Osteoblast (primary cell): ENCODE measurements around the gene WDR88. TPM values are rescaled to one million over a fixed set of nuclear protein-coding genes. Genes with fewer than 3 reads are reported as not detected.
A peak's percentile ranks its signal among the peaks of the same experiment; 100 is the strongest.
"Not testable (repeated sequence)": the region's sequence is repeated elsewhere in the genome, so short reads cannot be mapped to it uniquely, and the experiment has no call there.

Source experiments
- DNase-seq: peaks from one replicate; pipeline ENCODE4 v3.0.0; 2011; ENCODE audit warnings: low spot score, mixed read lengths; ENCODE audit not compliant: insufficient read length; ENCODE audit errors: missing footprints
- H2AFZ ChIP-seq: 2 replicates; pipeline ENCODE4 v1.6.0; 2011; ENCODE audit warnings: mild to moderate bottlenecking, low read length
- H3K27ac ChIP-seq: 2 replicates; pipeline ENCODE4 v1.5.1; 2011; ENCODE audit warnings: mild to moderate bottlenecking, low read depth, low read length, moderate library complexity
- H3K27me3 ChIP-seq: 2 replicates; pipeline ENCODE4 v1.6.0; 2012; ENCODE audit warnings: mild to moderate bottlenecking, control low read depth, inconsistent platforms, low read length, moderate library complexity; ENCODE audit not compliant: insufficient read depth
- H3K36me3 ChIP-seq: 2 replicates; pipeline ENCODE4 v1.5.1; 2011; ENCODE audit warnings: mild to moderate bottlenecking, low read length, control low read depth, moderate library complexity; ENCODE audit not compliant: insufficient read depth
- H3K4me1 ChIP-seq: 2 replicates; pipeline ENCODE4 v1.5.1; 2011; ENCODE audit warnings: mild to moderate bottlenecking, low read length, control low read depth, moderate library complexity; ENCODE audit not compliant: insufficient read depth
- H3K4me2 ChIP-seq: 2 replicates; pipeline ENCODE4 v1.6.0; 2011; ENCODE audit warnings: mild to moderate bottlenecking, low read length; ENCODE audit not compliant: insufficient read depth
- H3K4me3 ChIP-seq: fragments of 200-600 bp; sonication (generic); 3 replicates; pipeline ENCODE4 v1.5.1; 2012; ENCODE audit warnings: mild to moderate bottlenecking, low read length, inconsistent platforms; ENCODE audit not compliant: insufficient read depth
- H3K79me2 ChIP-seq: 2 replicates; pipeline ENCODE4 v1.6.0; 2012; ENCODE audit warnings: mild to moderate bottlenecking, low read length, control low read depth, inconsistent platforms; ENCODE audit not compliant: insufficient read depth
- H3K9me3 ChIP-seq: 2 replicates; pipeline ENCODE4 v1.5.1; 2011; ENCODE audit warnings: low read depth, low read length, control low read depth
- H4K20me1 ChIP-seq: 2 replicates; pipeline ENCODE4 v1.6.0; 2012; ENCODE audit warnings: mild to moderate bottlenecking, low read length, control low read depth; ENCODE audit not compliant: insufficient read depth
- total RNA-seq: library from RNA; depleted of rRNA; stranded (reverse); fragments of >200 nt; gene quantifications from 2 replicates; pipeline ENCODE4 v1.2.3, GENCODE V29; 2012
- TF ChIP-seq, protein P1 (sequence below): IDR thresholded peaks from 2 replicates; pipeline ENCODE4 v1.5.1; 2011; ENCODE audit warnings: mild to moderate bottlenecking, low read depth, low read length, moderate library complexity; ENCODE audit errors: extremely low read depth

WDR88 gene
- total RNA-seq, 1 donor, result not detected

DNA sequence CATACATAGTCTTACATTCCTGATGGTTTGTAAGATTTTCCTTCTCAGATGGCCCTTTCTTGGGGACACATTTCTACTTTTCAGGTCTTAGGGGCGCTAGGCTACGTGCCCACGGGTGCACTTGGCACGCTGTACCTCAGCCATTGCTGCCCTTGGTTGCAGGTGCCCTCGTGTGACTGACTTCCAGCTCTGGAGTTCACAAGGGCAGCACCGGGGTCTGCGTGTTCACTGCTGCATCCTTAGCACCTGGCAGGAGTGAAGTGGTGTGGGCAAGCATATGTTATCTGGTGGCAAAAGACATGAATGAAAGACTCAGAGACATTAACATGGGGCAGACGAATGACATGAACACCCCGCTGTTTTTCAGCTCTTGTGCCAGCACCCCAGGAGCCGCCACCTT lies 13.3 kb upstream of the WDR88 start:
- H3K36me3 ChIP-seq, result peaks cover 33% of the 10 kb centered on the region
- TF ChIP-seq, protein P1, sequence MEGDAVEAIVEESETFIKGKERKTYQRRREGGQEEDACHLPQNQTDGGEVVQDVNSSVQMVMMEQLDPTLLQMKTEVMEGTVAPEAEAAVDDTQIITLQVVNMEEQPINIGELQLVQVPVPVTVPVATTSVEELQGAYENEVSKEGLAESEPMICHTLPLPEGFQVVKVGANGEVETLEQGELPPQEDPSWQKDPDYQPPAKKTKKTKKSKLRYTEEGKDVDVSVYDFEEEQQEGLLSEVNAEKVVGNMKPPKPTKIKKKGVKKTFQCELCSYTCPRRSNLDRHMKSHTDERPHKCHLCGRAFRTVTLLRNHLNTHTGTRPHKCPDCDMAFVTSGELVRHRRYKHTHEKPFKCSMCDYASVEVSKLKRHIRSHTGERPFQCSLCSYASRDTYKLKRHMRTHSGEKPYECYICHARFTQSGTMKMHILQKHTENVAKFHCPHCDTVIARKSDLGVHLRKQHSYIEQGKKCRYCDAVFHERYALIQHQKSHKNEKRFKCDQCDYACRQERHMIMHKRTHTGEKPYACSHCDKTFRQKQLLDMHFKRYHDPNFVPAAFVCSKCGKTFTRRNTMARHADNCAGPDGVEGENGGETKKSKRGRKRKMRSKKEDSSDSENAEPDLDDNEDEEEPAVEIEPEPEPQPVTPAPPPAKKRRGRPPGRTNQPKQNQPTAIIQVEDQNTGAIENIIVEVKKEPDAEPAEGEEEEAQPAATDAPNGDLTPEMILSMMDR, result no peak
- no peaks in the 10 kb centered on the region for H3K4me1 ChIP-seq

DNA sequence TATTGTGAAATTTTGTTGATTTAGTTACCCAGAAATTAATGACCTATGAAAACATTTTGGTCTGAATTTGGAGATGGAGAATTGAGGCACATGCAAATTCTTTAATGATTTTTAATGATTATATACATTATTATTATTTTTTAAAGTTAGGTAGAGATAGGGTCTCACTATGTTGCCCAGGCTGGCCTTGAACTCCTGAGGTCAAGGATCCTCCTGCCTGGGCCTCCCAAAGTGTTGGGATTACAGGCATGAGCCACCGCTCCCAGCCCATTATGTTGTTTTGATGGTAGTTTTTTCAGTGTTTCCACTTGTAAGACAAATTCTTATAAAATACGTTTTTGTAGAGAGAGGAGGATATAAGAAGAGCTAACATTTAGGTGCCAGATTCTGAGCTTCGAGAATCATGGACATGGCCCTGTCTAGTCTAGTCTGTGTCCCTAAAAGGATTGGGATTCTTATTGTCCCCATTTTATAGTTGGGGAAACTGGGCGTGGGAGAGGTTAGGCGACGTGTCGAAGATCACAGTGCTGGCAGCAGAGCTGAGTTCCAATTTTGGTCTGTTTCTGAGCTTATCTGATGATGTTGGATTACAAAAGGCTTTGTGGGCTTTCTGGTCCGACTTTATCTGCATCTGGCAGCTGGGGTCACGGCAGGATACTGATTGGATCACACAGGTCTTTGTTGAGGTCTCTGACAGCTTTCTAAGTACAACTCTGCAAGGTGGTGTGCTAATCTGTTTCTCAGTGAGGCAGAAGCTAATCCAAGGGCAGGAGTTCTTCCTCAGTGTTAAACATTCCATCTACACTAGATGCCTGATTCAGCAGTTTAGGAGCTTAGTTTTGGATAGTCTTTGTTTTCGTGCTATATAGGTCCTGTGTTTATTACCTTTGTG lies 7.5 kb upstream of the WDR88 start:
- Histone ChIP-seq H3K4me1 (no peaks in the 10 kb centered on the region), H4K20me1 (no peaks in the 10 kb centered on the region)

More for the DNA sequence above, 13.3 kb upstream of the WDR88 start:
- Histone ChIP-seq H3K4me2 (no peak overlapping the region), H3K79me2 (no peaks in the 10 kb centered on the region), H3K27me3 (no peaks in the 10 kb centered on the region), H4K20me1 (no peaks in the 10 kb centered on the region), H3K27ac (no peak overlapping the region), H3K4me3 (no peak overlapping the region), H3K9me3 (no peaks in the 10 kb centered on the region), H2AFZ (no peak overlapping the region)
- no peak for DNase-seq

DNA sequence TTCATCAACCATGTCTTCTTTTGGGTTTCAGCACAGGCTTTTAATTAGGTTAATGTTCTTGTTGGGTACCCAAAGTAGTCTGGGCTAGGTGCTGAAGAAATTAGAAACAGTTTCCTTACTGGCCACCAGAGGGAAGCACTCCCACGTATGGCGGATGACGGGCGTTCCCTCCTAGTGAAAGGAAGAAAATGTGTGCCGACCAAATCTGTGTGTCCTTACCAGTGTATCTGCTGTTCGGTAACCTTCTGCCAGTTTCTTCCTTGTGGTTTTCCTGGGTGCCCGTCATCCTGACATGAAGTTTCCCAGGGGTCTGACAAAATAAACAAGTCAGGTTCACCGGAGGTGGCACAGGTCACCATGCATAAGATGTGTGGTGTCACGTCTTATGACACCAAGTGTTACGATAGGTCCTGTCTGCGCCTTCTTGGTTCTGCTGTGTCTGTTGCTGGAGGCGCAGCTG lies 6.0 kb upstream of the WDR88 start:
- H3K9me3 ChIP-seq, result no peaks in the 10 kb centered on the region
- H3K36me3 ChIP-seq, result peaks cover 11% of the 10 kb centered on the region
- no peak overlapping the region for H3K27ac ChIP-seq
- H4K20me1 ChIP-seq, result no peaks in the 10 kb centered on the region
- peak overlapping the region; percentile 38 for H3K4me3 ChIP-seq
- TF ChIP-seq, protein P1, result peak; percentile 87
- peak; percentile 93 for DNase-seq
- no peaks in the 10 kb centered on the region for H3K27me3 ChIP-seq
- H3K79me2 ChIP-seq, result no peaks in the 10 kb centered on the region
- no peaks in the 10 kb centered on the region for H3K4me1 ChIP-seq
- peak overlapping the region; percentile 74 for H3K4me2 ChIP-seq
- H2AFZ ChIP-seq, result peak overlapping the region; percentile 82

More for the DNA sequence above, 7.5 kb upstream of the WDR88 start:
- no peak overlapping the region for H3K4me2 ChIP-seq
- H3K79me2 ChIP-seq, result no peaks in the 10 kb centered on the region
- no peak overlapping the region for H3K27ac ChIP-seq
- TF ChIP-seq, protein P1, result no peak
- no peaks in the 10 kb centered on the region for H3K9me3 ChIP-seq
- H2AFZ ChIP-seq, result no peak overlapping the region
- H3K4me3 ChIP-seq, result no peak overlapping the region
- H3K36me3 ChIP-seq, result peaks cover 11% of the 10 kb centered on the region
- no peaks in the 10 kb centered on the region for H3K27me3 ChIP-seq
- no peak for DNase-seq

DNA sequence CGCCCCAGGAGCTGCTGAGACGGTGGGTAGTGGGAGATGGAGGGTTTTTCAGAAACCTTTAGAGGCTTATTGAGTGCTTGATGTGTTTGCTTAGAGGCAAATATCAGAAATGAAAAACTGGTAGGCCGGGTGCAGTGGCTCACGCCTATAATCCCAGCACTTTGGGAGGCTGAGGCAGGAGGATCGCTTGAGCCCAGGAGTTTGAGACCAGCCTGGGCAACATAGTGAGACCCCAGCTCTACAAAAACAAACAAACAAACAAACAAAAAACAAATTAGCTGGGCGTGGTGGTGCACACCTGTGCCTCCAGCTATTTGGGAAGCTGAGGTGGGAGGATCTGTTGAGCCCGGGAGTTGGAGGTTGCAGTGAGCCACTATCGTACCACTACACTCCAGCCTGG lies 5.2 kb upstream of the WDR88 start:
- H3K4me1 ChIP-seq, DNase-seq, H3K4me3 ChIP-seq, H3K79me2 ChIP-seq, H2AFZ ChIP-seq, H3K4me2 ChIP-seq, H3K9me3 ChIP-seq, H3K27ac ChIP-seq, H4K20me1 ChIP-seq, H3K27me3 ChIP-seq: not testable (repeated sequence)
- H3K36me3 ChIP-seq, result peaks cover 11% of the 10 kb centered on the region
